HUDEP-2 (cell line): ENCODE results near the gene ZFHX3.

Source experiments
- DNase-seq, 76 experiments: peaks; one replicate each; lab custom pipeline; 2025; ENCODE audit not compliant: unreplicated experiment in 76 of 76; lab: John Stamatoyannopoulos, UW

Gene ZFHX3

DNA sequence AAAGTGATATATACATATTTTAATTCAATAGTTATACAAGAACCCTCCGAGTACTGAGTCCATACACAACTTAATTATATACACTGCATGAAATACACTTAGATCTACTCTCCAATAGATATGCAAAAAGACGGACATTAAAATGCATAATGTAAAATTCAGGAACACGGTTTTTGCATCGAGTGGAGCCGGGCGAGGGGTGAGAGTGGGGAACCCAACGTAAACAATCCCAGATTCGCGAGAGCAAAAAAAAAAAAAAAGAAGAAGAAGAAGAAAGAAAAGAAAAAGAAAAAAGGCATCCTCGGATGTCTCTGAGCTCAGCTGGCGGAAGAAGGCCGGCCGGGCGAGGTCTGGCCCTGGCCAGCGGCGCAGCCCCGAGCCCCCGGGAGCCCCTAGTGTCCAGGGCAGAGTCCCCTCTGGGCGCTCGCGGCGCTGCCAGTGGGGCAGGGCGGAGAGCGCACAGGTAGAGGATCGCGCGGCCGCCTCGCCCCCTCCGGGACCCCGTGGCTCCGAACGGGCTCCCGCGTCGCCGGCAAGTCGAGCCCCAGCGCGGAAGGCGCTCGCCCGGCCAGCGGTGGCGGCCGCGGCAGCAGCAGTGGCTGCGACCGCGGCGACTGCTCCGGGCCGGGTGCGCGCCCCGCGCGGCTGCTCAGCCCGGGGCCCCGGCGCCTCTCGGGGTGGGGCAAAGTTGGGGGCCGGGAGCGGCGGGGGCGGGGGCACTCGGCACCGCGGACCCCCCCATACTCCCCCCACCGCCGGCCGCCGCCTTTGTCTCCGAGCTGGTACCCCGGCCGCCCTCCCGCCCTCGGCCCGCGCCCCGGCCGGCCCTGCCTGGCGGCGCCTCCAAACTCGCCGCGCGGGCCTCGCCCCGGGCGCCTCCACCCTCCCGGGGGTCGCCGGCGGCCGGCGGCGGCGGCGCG, 9.6 kb upstream of the ZFHX3 start:
- DNase-seq: no peak

DNA sequence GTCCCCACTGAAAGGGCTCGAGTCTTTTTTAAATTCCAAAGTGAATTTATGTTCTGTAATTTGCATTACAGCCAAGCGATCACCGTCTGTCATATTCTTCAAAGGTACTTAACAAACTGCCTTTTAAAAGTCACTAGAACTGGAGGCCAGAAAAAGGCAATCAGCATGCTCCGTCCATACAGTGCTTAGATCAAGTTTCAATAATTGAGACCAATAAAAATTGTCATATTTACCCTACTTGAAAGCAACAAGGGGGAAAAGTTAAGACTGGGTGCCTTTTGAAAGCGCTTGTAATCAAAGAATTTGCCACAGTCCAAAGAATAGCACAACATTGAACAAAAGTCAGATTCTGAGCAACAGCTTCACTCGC, 9.0 kb upstream of the ZFHX3 start:
- no peak for DNase-seq

- no peak for DNase-seq
Observed at GRCh38 chr16:73056448-73056847, 8.5 kb upstream of the ZFHX3 start.

GRCh38 chr16:73054813-73055482, 7.0 kb upstream of the ZFHX3 start:
- no peak for DNase-seq

DNA sequence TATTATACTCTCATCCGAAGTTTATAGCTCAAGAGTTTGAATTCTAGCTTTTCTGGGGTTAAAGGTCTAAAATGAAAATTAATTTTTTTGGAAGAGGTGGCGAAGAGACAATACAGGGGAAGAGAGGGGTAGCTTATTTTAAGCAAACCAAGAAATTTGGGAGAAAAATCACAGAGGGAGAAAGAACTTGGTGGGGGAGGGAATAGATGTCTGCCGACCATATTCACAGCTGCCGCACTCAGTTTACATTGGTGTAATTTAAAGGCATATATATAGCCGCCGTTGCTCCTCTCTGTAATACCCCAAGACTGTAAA, 6.5 kb upstream of the ZFHX3 start:
- no peak for DNase-seq

DNA sequence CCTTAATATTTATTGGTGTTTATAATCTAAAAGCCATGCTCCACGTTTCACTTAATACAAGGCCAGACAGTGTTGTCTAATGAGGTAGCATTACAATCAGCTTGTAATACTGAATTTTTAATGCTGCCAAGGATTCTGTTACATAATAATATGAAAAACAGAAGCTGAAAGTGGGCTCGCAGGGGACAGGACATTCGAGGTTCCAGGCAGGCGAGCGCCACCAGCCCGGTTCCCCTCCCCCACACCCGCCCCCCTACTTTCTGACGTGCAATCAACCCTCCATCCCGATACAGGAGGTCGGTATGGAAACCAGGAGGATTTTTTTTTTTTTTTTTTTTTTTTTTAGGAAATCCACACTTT, 6.2 kb upstream of the ZFHX3 start:
- DNase-seq: no peak

- DNase-seq: no peak
Observed at GRCh38 chr16:73053364-73054124, 5.6 kb upstream of the ZFHX3 start.

DNA sequence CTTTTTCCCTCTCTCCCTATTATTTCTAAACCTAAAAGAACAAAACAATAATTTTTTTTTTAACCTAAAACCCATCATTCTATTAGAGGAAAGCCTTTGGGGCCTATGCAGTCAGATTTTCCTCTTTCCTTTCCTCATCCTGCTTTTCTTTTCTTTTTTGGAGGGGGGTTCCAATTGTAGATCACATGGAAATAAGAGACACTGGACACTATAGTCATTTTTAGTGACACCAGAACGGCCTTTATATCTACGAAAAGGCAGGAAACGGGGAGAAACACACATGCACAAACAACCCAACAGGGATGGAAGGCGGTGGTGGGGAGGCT, 5.1 kb upstream of the ZFHX3 start:
- no peak for DNase-seq

DNA sequence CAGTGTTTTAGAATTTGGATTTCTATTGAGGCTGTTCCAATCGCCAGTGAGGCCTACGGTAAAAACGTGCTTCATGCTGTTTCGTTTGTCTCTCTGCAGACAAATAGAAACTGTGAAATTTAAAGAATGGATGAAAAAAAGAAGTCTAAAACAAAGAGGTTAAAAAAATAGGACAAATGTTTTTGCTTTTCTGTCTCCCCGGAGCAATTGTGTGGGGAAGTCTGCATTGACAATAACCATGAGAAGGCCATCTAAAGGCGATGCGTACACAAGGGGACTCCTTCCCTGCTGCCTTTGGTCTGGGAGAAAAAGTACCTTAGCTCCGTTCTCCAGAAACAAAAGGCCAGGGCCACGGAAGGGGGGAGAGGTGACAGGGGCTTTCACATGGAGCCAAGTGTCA, 4.6 kb upstream of the ZFHX3 start:
- DNase-seq: no peak

DNA sequence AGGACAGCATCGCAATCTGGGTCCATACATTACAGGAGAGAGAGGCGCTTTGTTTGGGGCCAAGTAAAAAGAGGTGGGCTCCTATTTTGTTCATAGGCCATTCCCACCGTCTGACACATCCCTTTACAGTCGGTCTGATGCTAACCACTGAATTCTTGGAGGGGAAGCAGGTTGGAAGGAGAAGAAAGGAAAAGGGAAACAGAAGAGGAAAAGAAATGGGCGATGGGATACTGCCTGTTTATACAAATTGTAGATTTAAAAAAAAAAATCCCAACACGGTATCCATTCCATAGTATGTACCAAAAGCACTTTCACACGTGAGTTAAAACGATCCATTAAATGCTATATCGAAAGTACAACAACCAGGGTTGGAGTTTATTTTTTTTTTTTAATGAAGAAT, 4.0 kb upstream of the ZFHX3 start:
- DNase-seq: no peak

GRCh38 chr16:73051226-73051625, 3.3 kb upstream of the ZFHX3 start:
- no peak for DNase-seq

DNA sequence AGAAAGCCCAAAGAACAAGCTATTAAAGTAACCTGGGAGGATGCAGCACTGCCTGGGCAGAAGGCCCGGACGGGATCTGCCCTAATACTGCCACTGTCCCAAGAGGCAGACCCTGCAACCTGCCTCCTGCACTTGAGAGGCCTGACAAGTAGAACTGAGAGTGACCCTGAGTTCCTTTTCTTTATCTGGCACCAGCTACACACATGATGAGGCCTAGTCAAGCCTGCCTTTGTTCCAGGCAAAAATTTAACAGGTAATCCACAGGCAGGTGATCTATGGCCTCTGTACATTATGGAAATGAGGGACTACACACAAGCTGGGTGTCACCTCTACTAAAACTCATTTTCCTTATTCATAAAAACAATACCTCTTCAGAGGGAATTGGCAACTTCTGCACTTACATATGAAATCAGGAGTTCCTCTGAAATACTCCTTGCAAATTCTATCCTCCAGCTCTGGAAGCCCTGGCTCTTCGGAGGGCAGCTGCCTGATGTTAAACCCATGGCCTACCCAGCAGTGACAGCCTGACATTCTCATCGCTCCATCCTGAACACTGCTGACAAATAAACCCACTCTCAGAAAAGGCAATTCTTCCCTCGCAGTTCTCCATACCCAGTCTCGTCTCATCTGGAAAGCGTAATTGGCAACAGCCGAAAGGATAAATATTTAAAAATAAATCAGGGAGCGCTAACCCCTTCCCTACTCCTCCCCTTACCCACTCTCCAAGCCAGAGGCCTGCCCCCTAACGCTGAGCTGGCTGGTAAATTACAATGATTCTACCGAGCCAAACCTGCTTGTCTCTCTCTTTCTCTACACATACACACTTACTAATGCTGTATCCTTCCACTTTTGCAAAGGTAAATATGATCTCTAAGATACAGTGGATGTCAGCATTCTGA, 2.5 kb upstream of the ZFHX3 start:
- no peak for DNase-seq

- DNase-seq: no peak
Observed at GRCh38 chr16:73049511-73049910, 1.6 kb upstream of the ZFHX3 start.

- DNase-seq: no peak
Observed at GRCh38 chr16:73049091-73049490, 1.2 kb upstream of the ZFHX3 start.

DNA sequence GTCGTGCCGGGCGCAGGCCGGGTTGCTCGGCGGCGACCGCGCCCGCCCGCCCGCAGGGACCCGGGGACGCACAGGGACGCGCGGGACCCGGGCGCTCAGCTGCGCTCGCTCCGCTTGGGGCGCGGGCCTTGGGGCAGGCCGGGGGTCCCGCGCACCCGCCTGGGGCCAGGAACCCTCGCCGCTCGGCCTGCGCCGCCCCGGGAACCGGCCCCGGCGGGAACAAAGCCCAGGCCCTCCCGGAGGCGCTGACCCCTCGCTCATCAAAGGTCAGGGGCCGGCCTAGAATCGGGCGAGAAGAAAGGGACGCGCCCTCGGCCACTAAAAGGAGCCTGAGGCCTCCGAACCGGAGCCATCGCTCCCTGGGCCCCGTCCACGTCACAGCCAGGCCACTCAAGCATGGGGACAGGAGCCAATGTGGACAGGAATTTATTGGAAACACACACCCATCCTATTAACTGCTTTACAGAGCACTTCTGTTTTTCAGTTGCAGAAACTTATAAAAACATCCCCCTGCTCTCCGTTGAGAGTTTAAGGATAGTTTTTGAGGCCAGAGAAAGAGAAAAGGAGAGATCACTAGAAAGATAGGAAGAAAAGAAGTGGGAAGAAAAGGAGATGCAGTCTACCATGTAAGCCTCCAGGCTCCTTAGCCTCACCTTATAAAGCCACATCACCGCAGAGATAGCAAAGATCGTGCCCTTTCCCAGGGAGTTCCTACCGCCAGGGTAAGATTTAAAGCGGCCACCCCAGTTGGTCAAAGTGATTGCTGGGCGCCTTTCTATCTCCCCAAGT, 558 bp upstream of the ZFHX3 start:
- DNase-seq: no peak

GRCh38 chr16:73047221-73047535, 750 bp downstream of the ZFHX3 start:
- DNase-seq: no peak

- no peak for DNase-seq
Observed at GRCh38 chr16:73046849-73047214, 1.1 kb downstream of the ZFHX3 start.

- DNase-seq: no peak
Observed at GRCh38 chr16:73046202-73046848, 1.6 kb downstream of the ZFHX3 start.

DNA sequence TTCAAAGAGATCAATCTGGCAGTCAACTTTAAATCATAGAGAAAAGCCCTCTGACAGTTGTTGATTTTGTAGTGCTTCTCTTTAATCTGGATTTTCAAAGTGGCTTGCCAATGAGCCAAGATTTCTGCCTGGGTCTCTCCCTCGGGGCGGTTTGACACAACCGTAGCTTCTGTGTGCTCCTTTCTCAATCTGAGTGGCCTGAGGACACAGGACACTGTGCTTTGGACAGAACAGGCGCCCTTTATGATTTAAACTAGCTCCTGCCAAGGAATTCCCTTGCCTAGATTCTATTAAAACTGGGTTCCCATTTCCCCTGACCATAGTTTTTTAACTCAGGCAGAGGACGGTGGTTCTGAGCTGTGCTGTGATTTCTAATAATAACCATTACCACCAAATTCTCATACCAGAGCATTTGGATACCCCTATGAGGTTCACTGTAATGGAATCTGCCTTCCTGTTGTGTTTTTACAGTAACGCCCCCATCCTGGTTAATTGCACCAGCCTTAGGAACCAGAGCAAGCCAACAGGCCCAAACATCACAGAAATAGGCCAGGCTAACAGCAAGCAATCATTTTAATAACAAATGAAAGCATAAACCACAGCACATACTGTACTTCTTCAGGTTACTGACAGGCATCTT, 4.0 kb downstream of the ZFHX3 start:
- DNase-seq: no peak
